ENCODE results near the gene EPX.
"Not testable (repeated sequence)": the region's sequence is repeated elsewhere in the genome, so short reads cannot be mapped to it uniquely, and the experiment has no call there.

Gene EPX, protein sequence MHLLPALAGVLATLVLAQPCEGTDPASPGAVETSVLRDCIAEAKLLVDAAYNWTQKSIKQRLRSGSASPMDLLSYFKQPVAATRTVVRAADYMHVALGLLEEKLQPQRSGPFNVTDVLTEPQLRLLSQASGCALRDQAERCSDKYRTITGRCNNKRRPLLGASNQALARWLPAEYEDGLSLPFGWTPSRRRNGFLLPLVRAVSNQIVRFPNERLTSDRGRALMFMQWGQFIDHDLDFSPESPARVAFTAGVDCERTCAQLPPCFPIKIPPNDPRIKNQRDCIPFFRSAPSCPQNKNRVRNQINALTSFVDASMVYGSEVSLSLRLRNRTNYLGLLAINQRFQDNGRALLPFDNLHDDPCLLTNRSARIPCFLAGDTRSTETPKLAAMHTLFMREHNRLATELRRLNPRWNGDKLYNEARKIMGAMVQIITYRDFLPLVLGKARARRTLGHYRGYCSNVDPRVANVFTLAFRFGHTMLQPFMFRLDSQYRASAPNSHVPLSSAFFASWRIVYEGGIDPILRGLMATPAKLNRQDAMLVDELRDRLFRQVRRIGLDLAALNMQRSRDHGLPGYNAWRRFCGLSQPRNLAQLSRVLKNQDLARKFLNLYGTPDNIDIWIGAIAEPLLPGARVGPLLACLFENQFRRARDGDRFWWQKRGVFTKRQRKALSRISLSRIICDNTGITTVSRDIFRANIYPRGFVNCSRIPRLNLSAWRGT

GRCh38 chr17:58192612-58193011 is at the start of gene EPX:
TSS of gene EPX (plus strand) at chr17:58192726. CDS start at chr17:58192847, 121 bp downstream.
- no peak for DNase-seq (ENCODE audit: low spot score)

DNA sequence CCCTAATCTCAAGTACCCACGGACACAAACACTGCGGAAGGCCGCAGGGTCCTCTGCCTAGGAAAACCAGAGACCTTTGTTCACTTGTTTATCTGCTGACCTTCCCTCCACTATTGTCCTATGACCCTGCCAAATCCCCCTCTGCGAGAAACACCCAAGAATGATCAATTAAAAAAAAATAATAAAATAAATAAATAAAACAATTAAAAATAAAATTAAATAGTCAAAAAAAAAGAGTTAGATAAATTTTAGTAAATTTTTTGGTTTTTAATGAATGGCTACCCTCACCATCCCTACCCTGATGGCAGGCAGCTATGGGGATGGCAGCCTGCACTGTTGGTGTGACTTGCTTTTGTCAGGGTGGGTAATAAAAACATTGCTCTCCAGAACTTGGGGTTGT is 49.2 kb upstream of the EPX start:
- DNase-seq (ENCODE audit: low spot score) = not testable (repeated sequence)

DNA sequence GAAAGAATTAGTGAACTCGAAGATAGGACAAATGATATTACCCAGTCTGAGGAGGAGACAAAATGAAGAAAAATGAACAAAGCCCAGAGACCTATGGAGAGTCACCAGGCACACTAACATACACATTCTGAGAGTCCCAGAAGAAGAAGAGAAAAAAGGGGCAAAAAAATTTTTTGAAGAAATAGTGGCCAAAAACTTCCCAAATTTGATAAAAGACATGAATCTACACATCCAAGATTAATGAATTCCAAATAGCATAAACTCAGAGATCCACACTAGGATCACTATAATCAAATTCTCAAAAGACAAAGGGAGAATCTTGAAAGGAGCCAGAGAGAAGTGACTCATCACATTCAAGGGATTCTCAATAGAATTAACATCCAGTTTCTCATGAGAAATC is 47.7 kb upstream of the EPX start:
- no peak for DNase-seq (ENCODE audit: low spot score)

GRCh38 chr17:58147930-58148434 is 44.5 kb upstream of the EPX start, which contains the start of gene OR4D1:
TSS of gene OR4D1 (plus strand) at chr17:58148384. CDS start at chr17:58155154, 6,770 bp downstream.
- no peak for DNase-seq (ENCODE audit: low spot score)

GRCh38 chr17:58148609-58149008 is 43.9 kb upstream of the EPX start:
- no peak for DNase-seq (ENCODE audit: low spot score)

DNA sequence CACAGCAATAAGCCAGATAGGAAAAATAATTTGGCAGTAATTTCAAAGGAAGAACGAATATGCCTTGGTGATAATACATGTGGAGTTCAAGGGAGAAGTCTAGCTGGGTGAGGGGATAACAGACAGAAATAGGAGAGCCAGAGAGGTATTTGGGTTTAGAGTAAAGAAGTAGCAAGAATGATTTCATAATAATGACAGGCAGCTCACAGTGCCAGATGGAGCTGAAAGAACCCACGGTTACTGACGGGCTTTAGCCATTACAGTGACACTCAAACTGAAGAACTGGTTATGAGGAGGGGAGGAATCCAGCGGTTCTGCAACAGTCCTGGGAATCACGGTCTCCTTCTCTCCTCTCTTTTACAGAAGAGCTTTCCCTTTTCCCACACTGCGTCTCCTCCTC is 42.1 kb upstream of the EPX start:
- DNase-seq (ENCODE audit: low spot score) = no peak

DNA sequence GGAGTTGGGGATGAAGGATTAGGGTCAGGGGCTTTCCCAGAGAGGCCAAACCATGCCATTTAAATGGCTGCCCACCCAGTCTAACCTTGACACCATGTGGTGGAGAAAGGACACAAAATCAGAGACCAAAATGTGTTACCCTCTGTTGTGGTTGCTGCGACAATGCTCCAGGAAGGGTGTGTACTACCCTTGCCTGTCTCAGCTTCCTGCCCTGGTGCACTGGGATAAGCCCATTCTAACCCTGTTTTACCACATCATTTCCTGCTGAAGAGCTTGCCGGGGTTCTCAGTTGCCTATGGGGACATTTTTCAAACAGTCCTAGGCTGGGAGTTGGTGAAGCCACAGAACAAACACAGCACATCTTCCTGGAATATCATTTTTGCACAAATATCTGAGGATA is 39.5 kb upstream of the EPX start:
- peak; percentile 86 for DNase-seq (ENCODE audit: low spot score)

DNA sequence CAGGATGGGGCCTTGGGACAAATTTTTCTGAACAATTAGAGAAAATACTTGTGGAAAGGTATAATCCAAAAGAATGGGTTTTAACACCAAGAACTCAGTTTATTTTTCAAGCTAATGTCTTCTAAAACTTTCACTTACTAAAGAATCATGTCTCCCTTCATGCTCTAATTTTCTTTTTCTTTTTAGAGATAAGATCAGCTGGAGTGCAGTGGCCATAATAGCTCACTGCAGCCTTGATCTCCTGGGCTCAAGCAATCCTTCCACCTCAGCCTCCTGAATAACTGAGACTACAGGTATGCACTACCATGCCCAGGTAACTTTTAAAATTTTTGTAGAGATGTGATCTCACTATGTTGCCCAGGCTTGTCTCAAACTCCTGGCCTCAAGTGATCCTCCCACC is 38.9 kb upstream of the EPX start:
- no peak for DNase-seq (ENCODE audit: low spot score)

- DNase-seq (ENCODE audit: low spot score) = peak; percentile 53
Observed at GRCh38 chr17:58156839-58157803, 35.4 kb upstream of the EPX start.

GRCh38 chr17:58158181-58158580 is 34.3 kb upstream of the EPX start:
- DNase-seq (ENCODE audit: low spot score) = no peak

GRCh38 chr17:58161566-58161965 is 31.0 kb upstream of the EPX start:
- DNase-seq (ENCODE audit: low spot score) = no peak

DNA sequence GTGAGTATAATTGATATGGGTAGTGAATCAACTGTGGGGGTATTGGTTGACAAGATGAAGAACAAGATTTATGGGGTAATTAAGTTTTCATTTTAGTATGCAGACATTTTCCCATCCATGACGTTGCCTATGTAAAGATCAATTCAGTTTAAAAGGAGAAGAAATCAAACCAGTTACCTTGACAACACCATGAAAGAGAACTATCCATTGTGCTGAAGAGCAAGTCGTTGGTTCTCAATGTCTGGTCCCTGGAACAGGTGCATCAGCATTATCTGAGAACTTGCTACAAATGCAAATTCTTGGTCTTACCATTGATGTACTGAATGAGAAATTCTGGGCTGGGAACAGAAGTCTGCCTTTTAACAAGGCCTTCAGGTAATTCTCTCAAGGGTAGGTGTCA is 26.5 kb upstream of the EPX start:
- no peak for DNase-seq (ENCODE audit: low spot score)

- no peak for DNase-seq (ENCODE audit: low spot score)
Observed at GRCh38 chr17:58166682-58167081, 25.8 kb upstream of the EPX start, which contains the start of gene OR4D2. TSS of gene OR4D2 (plus strand) at chr17:58166982. CDS start at chr17:58169656, 2,674 bp downstream.

DNA sequence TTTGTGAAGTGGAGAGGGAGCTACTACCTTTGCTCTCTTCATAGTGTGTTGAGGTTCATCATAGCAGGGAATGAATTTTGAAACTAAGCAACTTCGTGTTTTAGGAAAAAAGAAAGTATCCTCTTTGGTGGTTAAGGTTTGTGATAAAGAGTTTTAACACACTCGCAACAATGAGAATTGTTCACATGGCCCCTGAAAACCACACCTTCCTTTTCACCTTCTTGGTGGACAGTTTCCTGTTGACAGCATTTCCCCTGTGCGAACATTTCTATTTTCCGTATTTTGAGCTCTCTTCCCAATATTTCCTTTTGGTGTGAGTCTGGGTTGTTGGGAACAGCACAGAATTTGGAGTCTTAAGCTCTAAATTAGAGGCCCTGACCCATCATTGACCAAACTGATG is 21.9 kb upstream of the EPX start:
- DNase-seq (ENCODE audit: low spot score) = peak; percentile 11

DNA sequence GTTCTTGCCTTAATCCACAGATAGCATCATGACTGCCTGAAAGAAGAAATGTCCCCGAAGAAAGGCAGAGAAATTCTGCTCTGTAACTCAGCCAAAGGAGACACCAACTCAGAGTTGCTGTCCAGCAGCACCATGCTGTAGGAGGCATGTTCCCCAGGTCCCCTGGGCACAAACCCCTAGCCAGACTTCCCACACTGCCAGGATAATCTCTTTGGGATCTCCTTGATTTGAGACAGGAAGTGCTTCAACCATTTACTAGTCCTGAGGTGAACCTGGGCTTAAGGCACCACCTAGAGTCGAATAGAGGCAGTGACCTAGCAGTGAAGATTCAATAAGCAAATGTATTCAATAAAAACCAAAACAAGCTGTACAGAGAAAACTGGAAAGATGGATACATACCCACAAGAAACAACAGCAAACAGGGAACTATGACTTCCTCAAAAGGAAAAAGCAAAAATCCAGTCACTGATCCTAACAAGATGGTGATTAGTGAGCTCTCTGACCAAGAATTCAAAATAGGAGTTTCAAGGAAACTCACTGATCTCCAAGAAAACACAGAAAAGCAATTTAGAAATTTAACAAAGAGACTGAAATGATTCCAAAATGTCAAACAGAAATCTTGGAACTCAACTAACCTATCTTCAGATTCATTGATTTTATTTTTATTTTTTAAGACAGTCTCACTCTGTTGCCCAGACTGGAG is 20.0 kb upstream of the EPX start:
- DNase-seq (ENCODE audit: low spot score) = peak; percentile 72

- no peak for DNase-seq (ENCODE audit: low spot score)
Observed at GRCh38 chr17:58174871-58175270, 17.7 kb upstream of the EPX start.

GRCh38 chr17:58176200-58176599 is 16.3 kb upstream of the EPX start:
- no peak for DNase-seq (ENCODE audit: low spot score)

- DNase-seq (ENCODE audit: low spot score) = no peak
Observed at GRCh38 chr17:58181796-58182195, 10.7 kb upstream of the EPX start.

DNA sequence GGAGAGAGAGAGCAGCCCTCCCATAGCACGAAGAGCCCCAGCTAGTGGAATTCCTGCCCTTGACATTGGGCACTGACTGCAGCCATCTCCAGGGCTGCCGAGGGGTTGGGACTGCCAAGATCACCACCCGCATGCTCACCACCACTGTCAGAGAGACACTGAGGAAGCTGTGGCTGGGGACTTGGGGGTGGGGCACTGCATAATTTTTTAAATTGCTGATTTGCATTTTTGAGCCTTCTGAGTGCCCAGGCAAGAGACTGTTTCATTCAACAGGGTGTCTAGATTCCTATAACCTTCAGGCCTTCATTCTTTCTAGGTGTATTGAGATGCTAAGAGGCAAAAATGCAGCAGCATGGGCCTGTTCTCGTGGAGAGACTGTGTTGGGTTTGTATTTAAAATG is 9.0 kb upstream of the EPX start:
- DNase-seq (ENCODE audit: low spot score) = no peak

GRCh38 chr17:58184308-58184985 is 8.1 kb upstream of the EPX start:
- DNase-seq (ENCODE audit: low spot score) = no peak
